CD4-positive, alpha-beta T cell (primary cell): ENCODE data around the gene CHST3. TPM values are rescaled to one million over a fixed set of nuclear protein-coding genes. Genes with fewer than 3 reads are reported as not detected.

Experiments
- ATAC-seq: fragments of 200-7000 bp; cut with Tn5 transposase; one replicate; pipeline ENCODE4 v1.10.0; 2022; ENCODE audit warnings: mild to moderate bottlenecking; ENCODE audit not compliant: poor library complexity
- CTCF ChIA-PET: fragments of 350-600 bp; sonication (Branson Sonifier 250); formaldehyde crosslinking; loops from one replicate; lab custom pipeline; 2021; ENCODE audit warnings: antibody characterized with exemption, inconsistent platforms; lab: Charles Lee
- POLR2A ChIA-PET: fragments of 350-600 bp; sonication (Branson Sonifier 250); formaldehyde crosslinking; loops from one replicate; lab custom pipeline; 2021; ENCODE audit warnings: antibody characterized with exemption, inconsistent platforms; lab: Charles Lee
- DNase-seq, 14 experiments: peaks; one replicate each; pipeline ENCODE4 v3.0.0-alpha.2; 2013 to 2020; ENCODE audit warnings: mixed read lengths in 2 of 14
- H3K27ac ChIP-seq, 2 donors: one replicate each; pipeline versions ENCODE4 v1.5.1 to v1.7.0; 2013; ENCODE audit warnings: low read length in 2 of 2, low read depth in 1 of 2, mild to moderate bottlenecking in 1 of 2
- H3K27me3 ChIP-seq, 2 experiments: 1 replicate in 1 of 2; 2 replicates in 1 of 2; pipeline versions ENCODE4 v1.6.1 to v1.7.0; 2013; ENCODE audit warnings: low read length in 2 of 2, control low read depth in 1 of 2, mild to moderate bottlenecking in 1 of 2, moderate library complexity in 1 of 2; ENCODE audit not compliant: insufficient read depth in 2 of 2, control insufficient read depth in 1 of 2
- H3K36me3 ChIP-seq: one replicate; pipeline ENCODE4 v1.6.1; 2013; ENCODE audit warnings: low read length, control low read depth; ENCODE audit not compliant: insufficient read depth
- H3K4me1 ChIP-seq: one replicate; pipeline ENCODE4 v1.6.1; 2013; ENCODE audit warnings: low read length, control low read depth; ENCODE audit not compliant: insufficient read depth
- H3K4me3 ChIP-seq: one replicate; pipeline ENCODE4 v1.5.1; 2013; ENCODE audit warnings: mild to moderate bottlenecking, low read length, moderate library complexity
- H3K9me3 ChIP-seq, 2 experiments: 1 replicate in 1 of 2; 2 replicates in 1 of 2; pipeline versions ENCODE4 v1.6.1 to v1.7.0; 2013; ENCODE audit warnings: low read length in 2 of 2, mild to moderate bottlenecking in 2 of 2, control low read depth in 1 of 2, moderate library complexity in 1 of 2; ENCODE audit not compliant: control insufficient read depth in 1 of 2, insufficient read depth in 1 of 2
- H3K27ac Mint-ChIP-seq: one replicate; pipeline ENCODE4 v1.8.0; 2020; ENCODE audit warnings: mixed read lengths
- H3K27me3 Mint-ChIP-seq: one replicate; pipeline ENCODE4 v1.8.0; 2021; ENCODE audit warnings: mixed read lengths
- H3K36me3 Mint-ChIP-seq: one replicate; pipeline ENCODE4 v1.8.0; 2021; ENCODE audit warnings: low read depth, mixed read lengths
- H3K4me1 Mint-ChIP-seq: one replicate; pipeline ENCODE4 v1.8.0; 2021; ENCODE audit warnings: low read depth, mixed read lengths
- H3K4me3 Mint-ChIP-seq: one replicate; pipeline ENCODE4 v1.8.0; 2020; ENCODE audit warnings: mild to moderate bottlenecking, mixed read lengths
- H3K9me3 Mint-ChIP-seq: one replicate; pipeline ENCODE4 v1.8.0; 2020; ENCODE audit warnings: mixed read lengths
- intact Hi-C, 2 experiments: fragments of 100-400 bp; cut with DNase I in 1 of 2; cut with micrococcal nuclease in 1 of 2; formaldehyde crosslinking; loops; one replicate each; pipeline versions ENCODE4 v1.15.1 to v1.9.0; 2023 to 2025; cut with DNase I, micrococcal nuclease
- total RNA-seq, 174 experiments: library from RNA in 2 of 174; stranded (reverse) in 2 of 174; gene quantifications; one replicate each; pipeline ENCODE4 v1.2.3 and lab custom pipeline; 2021 to 2026
- TF ChIP-seq, protein P1 (sequence below): fragments of 200-600 bp; IDR thresholded peaks from one replicate; pipeline ENCODE4 v1.8.0; 2022; ENCODE audit warnings: antibody characterized with exemption, mild to moderate bottlenecking

Gene CHST3
- total RNA-seq, 2 experiments from 2014 or later = not detected

DNA sequence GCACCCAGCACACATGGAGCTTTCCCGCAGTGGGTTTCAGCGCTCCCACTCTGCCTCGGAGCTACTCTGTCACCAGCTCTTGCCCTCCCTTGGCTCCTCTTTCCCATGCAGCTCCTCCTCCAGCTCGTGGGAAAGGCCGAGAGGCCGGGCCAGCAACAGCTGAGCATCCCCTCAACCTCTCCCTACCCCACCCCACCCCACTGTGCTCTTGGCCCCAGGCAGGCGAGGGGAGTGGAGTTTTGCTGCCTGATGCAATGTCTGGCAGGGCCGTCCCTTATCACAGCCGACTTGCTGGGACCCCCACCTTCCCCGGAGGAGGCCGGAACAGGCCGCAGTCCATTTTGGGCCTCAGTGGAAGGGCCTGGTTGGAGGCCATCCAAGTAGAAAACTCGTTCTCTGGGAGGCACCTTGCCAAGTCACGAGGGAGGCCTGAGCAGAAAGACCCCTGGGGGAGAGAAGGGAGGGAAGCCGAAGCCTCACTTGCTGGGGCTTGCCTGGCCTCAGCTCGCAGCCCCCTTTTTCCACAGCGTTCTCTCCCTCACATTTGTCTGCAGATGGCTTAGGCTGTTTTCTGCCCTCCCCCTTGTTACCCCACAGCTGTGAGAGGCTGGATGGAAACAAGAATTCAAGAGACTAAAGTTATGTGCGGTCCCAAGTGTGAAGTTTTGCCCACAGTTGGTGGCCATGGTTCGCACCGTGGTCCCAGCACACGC is 35.3 kb downstream of the CHST3 start:
- Mint-ChIP-seq H3K27ac (no peak overlapping the region), H3K27me3 (no peaks in the 10 kb centered on the region), H3K4me1 (no peaks in the 10 kb centered on the region), H3K9me3 (no peaks in the 10 kb centered on the region), H3K36me3 (no peaks in the 10 kb centered on the region), H3K4me3 (no peak overlapping the region)
- intact Hi-C loops = no loop called here
- Histone ChIP-seq H3K4me3 (no peak overlapping the region), H3K9me3 (no peaks in the 10 kb centered on the region), H3K36me3 (no peaks in the 10 kb centered on the region), H3K4me1 (no peaks in the 10 kb centered on the region), H3K27ac (no peak overlapping the region), H3K27me3 (no peaks in the 10 kb centered on the region)
- DNase-seq = no peak
- ChIA-PET CTCF (no interaction called here), POLR2A (no interaction called here)
- TF ChIP-seq, protein P1, sequence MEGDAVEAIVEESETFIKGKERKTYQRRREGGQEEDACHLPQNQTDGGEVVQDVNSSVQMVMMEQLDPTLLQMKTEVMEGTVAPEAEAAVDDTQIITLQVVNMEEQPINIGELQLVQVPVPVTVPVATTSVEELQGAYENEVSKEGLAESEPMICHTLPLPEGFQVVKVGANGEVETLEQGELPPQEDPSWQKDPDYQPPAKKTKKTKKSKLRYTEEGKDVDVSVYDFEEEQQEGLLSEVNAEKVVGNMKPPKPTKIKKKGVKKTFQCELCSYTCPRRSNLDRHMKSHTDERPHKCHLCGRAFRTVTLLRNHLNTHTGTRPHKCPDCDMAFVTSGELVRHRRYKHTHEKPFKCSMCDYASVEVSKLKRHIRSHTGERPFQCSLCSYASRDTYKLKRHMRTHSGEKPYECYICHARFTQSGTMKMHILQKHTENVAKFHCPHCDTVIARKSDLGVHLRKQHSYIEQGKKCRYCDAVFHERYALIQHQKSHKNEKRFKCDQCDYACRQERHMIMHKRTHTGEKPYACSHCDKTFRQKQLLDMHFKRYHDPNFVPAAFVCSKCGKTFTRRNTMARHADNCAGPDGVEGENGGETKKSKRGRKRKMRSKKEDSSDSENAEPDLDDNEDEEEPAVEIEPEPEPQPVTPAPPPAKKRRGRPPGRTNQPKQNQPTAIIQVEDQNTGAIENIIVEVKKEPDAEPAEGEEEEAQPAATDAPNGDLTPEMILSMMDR = no peak
- no peak for ATAC-seq

DNA sequence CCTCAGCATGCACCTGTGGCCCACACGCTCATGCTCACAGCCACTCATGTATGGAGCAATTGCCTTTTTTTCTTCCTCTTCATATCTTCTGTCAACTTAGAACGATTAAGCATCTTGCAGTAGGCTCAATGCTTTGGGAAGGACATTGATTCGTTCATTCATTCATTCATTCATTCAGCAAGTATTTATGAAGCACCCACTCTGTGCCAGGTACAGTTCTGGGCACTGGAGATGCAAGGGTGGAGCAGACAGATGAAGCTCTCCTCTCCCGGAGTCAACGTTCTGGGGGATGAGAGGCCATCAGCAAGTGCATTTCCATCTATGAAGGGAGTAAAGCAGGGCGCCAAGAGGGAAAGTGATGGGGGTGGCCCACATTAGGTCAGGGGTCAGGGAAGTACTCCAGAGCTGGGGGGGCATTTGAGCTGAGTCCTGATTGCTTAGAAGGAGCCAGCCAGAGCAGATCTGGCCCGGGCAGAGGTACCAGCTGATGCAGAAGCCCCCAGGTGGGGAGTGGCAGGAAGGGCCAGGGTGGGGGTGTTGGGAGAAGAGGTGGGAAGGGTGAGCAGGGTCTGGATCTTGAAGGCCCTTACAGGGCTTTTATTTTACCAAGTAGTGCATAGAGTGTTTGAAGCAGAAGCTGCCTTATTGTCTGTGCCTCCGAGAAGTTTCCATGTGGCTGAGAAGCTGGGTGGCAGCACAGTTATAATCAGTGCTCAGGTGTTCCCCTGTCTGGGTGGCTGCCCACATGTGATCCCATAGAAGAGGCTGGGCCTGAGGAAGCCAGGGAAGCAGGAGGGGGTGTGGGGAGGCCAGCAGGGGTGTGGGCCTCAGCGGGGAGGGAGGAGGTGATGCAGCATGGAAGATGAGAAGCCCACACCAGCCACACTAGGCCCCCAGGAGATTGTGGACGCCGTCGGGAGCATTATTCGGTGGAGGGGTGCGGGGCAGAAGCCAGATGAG is 36.2 kb downstream of the CHST3 start:
- Mint-ChIP-seq H3K9me3 (no peaks in the 10 kb centered on the region), H3K36me3 (no peaks in the 10 kb centered on the region), H3K27me3 (no peaks in the 10 kb centered on the region), H3K27ac (no peak overlapping the region), H3K4me1 (no peaks in the 10 kb centered on the region), H3K4me3 (no peak overlapping the region)
- Histone ChIP-seq H3K9me3 (no peaks in the 10 kb centered on the region), H3K27me3 (no peaks in the 10 kb centered on the region), H3K4me1 (no peaks in the 10 kb centered on the region), H3K4me3 (no peak overlapping the region), H3K27ac (no peak overlapping the region), H3K36me3 (no peaks in the 10 kb centered on the region)
- DNase-seq (no peak), ATAC-seq (no peak)
- ChIA-PET POLR2A (no interaction called here), CTCF (no interaction called here)
- intact Hi-C loops = no loop called here
- TF ChIP-seq, protein P1 = no peak

DNA sequence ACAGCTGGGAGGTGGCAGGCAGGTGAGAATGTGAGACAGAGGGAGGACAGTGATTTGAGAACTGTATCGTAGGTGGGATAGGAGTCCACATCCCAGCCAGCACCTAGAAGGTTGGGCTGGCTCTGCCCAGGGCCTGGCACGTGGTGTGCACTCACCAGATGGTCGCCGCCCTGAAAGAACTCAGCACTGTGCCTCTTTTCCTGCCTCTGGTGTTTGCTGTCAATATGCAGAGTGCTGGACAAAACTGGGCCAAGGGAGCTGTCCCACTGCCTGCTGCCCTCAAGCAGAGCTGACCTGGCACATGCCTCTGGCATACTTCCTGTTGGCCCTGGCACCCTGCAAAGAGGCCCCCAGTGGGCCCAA is 36.8 kb downstream of the CHST3 start:
- Histone ChIP-seq H3K27me3 (no peaks in the 10 kb centered on the region), H3K36me3 (no peaks in the 10 kb centered on the region), H3K4me1 (no peaks in the 10 kb centered on the region), H3K27ac (no peak overlapping the region), H3K9me3 (no peaks in the 10 kb centered on the region), H3K4me3 (no peak overlapping the region)
- no peak overlapping the region for H3K4me3 Mint-ChIP-seq
- H3K27ac Mint-ChIP-seq = no peak overlapping the region
- intact Hi-C loops = no loop called here
- CTCF ChIA-PET = no interaction called here
- no peaks in the 10 kb centered on the region for H3K27me3 Mint-ChIP-seq
- POLR2A ChIA-PET = no interaction called here
- H3K4me1 Mint-ChIP-seq = no peaks in the 10 kb centered on the region
- TF ChIP-seq, protein P1 = no peak
- no peaks in the 10 kb centered on the region for H3K36me3 Mint-ChIP-seq
- ATAC-seq (no peak), DNase-seq (no peak)
- H3K9me3 Mint-ChIP-seq = no peaks in the 10 kb centered on the region
